ENCODE measurements around the gene ATG4B. TPM values are rescaled to one million over a fixed set of nuclear protein-coding genes. Genes with fewer than 3 reads are reported as not detected.

Gene ATG4B
- total RNA-seq, 1 experiment from 2014 or later = 78.0 TPM

DNA sequence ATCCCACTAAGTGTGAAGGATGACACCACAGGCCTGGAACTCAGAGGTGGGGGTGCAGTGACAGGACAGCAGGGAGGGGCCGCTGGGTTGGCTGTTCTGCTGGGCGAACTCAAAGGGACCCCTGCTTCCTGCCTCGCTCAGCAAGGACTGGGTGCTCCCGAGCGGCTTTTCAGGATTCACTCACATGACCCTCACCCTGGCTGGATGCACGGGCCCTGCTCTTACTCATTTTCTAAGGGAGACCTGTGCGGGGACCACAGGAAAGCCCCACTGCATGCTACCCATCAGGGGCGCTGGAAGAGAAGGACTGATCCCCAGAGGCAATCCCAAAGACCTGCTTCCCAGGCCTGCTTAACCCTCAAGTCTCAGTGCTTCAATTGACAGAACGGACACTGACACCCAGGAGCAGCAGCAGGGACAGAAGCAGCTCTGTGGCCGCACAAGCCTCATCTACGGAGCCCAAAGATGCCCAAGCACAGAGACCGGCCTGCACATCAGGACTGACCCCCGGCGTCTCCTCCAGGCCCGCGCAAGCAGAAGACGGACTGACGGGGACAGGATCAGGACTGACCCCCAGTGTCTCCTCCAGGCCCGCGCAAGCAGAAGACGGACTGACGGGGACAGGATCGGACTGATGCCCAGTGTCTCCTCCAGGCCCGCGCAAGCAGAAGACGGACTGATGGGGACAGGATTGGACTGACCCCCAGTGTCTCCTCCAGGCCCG lies 30.2 kb upstream of the ATG4B start:
- no peak overlapping the region for H3K4me3 ChIP-seq
- peaks cover 24% of the 10 kb centered on the region for H3K36me3 ChIP-seq
- no peak overlapping the region for H3K27ac ChIP-seq
- no peaks in the 10 kb centered on the region for H3K4me1 ChIP-seq
- H3K9me3 ChIP-seq (replicated peaks) = no peaks in the 10 kb centered on the region
- no peaks in the 10 kb centered on the region for H3K27me3 ChIP-seq
- DNase-seq = no peak

DNA sequence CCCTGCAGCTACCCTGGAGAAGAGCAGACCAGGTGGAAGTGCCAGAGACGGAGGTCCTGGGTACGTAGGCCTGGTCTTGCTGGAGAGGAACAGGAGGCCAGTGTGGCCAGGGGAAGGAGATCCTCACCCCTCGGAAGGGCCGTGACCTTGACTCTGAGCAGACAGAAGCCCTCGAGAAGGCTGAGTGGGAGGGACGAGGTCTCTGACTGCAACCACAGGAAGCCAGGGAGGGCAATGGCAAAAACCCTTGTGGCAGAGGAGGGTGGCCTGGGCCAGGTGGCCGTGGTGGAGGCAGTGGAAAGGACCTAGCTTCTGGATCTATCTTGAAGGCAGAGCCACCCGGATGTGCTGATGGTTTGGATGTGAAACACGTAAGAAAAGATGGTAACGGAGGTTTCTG lies 28.6 kb upstream of the ATG4B start:
- H3K4me1 ChIP-seq = no peaks in the 10 kb centered on the region
- DNase-seq = no peak
- H3K36me3 ChIP-seq = peaks cover 28% of the 10 kb centered on the region
- H3K9me3 ChIP-seq (replicated peaks) = no peaks in the 10 kb centered on the region
- H3K27ac ChIP-seq = no peak overlapping the region
- no peak overlapping the region for H3K4me3 ChIP-seq
- H3K27me3 ChIP-seq = no peaks in the 10 kb centered on the region

DNA sequence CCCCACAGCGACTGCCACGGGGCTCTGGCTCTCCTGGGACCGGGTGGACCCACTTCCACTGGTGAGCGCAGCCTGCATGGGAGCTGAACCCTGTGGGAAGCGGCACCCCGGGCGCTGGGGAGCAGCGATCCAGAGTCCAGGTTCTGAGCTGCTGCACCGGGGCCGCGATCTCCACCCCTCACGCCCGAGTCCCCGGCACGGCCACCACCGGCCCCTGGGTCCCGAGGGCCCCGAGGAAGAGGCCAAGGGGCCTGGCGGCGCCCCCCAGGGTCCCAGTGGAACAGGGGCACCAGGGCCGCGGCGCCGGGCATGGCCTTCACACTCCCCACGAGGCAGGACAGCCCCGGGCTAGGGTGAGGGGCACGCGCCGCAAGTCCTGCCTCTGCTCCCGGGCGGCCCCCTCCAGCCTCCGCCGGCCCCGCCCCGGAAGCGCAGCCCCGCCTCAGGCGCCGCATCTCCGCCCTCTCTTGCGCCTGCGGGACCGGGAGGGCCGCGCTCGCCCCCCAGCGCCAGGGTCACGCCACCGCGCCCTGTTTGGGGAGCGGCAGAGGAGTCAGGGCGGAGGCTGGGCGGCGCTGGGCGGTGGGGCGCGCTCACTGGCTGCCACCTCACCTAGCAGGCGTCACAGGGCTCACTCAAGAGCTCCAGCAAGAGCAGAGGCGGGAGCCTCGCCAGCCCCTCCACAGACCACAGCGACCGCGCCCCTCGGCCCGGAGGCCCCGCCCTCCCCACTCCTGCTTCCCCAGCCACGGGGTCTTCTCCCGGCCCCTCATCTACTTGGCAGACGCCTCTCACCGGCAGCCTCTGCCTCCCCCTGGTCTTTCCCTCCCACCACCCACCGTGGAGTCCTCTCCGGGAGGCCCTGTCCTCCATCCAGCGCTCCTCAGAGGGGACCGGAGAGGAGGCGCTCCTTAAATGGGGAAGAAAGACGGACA lies 27.4 kb upstream of the ATG4B start:
- H3K27ac ChIP-seq = no peak overlapping the region
- no peaks in the 10 kb centered on the region for H3K4me1 ChIP-seq
- no peak for DNase-seq
- H3K36me3 ChIP-seq = peaks cover 17% of the 10 kb centered on the region; the same call in 1 of the 2 replicates
- H3K27me3 ChIP-seq = no peaks in the 10 kb centered on the region
- H3K4me3 ChIP-seq = no peak overlapping the region
- H3K9me3 ChIP-seq (replicated peaks) = no peaks in the 10 kb centered on the region

DNA sequence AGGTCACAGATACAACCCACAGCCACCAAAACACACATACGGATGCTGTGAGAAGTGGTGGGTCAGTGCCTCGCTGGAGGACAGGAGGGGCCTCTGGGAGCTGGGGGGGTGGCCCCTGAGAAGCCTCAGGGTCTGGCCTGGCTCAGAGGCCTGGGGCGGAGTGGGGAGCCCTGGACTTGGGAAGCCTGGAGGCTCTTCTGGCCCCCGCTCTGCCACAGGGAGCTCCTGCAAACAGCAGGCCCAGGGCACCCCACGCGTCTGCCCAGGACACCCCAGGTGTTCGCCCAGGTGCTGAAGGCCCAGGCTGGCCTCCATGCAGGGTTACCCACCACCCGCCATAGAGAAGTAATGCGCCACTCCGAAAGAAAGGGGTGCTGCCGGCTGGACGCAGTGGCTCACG lies 26.4 kb upstream of the ATG4B start:
- Histone ChIP-seq H3K36me3 (peaks cover 10% of the 10 kb centered on the region; the same call in 1 of the 2 replicates), H3K4me3 (no peak overlapping the region), H3K9me3 (replicated peaks) (no peaks in the 10 kb centered on the region), H3K4me1 (no peaks in the 10 kb centered on the region), H3K27me3 (no peaks in the 10 kb centered on the region), H3K27ac (no peak overlapping the region)
- DNase-seq = no peak

DNA sequence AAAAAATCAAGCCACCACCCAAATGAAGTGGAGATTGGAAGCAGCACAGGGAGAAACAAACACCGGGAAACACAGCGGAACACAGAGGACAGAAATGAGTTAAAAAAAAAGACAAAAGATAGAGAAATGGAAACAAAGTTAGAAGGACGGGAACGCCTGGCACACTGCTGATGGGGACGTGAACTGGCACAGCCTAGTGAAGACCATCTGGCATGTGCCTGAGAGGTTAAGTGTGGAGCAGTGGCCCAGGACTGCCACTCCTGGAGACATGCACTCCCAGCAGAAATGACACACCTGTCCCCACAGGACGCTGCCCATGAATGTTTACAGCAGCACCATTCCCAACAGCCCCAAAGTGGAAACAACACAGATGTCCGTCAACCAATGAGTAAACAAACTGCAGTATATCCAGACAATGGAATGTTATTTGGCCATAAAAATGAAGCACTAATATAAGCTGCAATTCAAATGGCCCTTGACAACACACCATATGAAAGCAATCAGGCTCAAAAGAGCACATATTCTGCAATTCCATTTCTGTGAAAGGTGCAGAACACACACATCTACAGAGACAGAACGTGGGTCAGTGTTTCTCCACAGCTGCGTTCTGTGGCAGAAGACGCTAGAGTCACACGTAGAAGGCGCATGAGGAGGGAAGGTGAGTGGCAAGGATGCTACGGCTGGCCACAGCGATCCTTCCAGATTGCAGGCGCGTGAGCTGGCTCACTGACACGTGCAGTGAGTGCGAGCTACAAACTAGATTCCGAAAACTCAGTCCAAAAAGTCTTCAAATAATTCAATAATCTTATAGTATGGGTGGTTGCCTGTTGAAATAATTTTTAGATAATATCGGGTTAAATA lies 25.1 kb upstream of the ATG4B start:
- H3K4me3 ChIP-seq = no peak overlapping the region
- H3K27ac ChIP-seq = no peak overlapping the region
- peaks cover 14% of the 10 kb centered on the region; the same call in 1 of the 2 replicates for H3K36me3 ChIP-seq
- H3K27me3 ChIP-seq = no peaks in the 10 kb centered on the region
- no peak for DNase-seq
- no peaks in the 10 kb centered on the region for H3K9me3 ChIP-seq (replicated peaks)
- H3K4me1 ChIP-seq = no peaks in the 10 kb centered on the region

DNA sequence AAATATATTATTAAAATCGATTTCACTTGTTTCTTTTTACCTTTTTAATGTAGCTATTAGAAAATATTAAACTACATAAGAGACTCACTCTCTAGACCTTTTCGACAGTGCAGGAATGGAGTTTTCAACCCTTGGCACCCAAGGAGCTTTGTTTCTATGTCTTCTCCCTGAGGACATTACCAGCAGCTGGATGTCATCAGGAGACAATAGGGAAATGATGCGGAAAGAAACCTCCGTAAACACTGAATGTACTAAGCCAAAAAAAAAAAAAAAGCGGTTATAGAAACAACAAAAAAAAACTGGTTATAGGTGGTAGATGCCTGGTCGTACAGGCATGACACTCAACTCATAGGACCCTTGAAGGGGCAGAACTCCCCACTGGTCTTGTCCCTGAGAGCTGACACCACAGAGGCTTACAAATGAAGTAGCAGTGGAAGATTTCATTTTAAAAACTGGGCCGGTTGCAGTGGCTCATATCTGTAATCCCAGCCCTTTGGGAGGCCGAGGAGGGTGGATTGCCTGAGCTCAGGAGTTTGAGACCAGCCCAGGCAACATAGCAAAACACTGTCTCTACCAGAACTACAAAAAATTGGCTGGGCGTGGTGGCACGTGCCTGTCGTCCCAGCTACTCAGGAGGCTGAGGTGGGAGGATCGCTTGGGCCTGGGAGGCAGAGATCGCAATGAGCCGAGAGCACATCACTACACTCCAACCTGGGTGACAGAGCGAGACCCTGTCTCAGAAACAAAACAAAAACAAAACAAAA lies 24.3 kb upstream of the ATG4B start:
- no peaks in the 10 kb centered on the region for H3K9me3 ChIP-seq (replicated peaks)
- H3K27me3 ChIP-seq = no peaks in the 10 kb centered on the region
- no peaks in the 10 kb centered on the region for H3K4me1 ChIP-seq
- DNase-seq = no peak
- peaks cover 14% of the 10 kb centered on the region; the same call in 1 of the 2 replicates for H3K36me3 ChIP-seq
- no peak overlapping the region for H3K27ac ChIP-seq
- H3K4me3 ChIP-seq = no peak overlapping the region

DNA sequence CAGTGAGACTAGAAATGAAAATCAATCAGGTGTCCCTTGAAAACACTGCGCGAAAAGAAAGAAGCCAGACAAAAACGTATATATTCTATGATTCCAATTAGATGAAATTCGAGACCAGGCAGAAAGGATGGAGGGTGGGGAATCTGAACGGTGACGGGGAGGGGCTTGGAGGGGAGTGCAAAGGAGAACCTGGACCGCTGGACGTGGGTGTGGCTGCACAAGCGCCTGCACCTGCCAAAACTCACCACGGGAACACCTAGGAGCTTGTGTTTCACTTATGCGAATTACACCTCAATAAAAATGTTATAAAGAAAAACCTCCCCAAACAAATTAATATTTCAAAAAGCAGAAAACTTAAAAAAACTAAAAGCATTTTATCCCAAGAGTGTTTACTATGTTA lies 22.5 kb upstream of the ATG4B start:
- no peaks in the 10 kb centered on the region for H3K27me3 ChIP-seq
- peaks cover 13% of the 10 kb centered on the region; the same call in 1 of the 2 replicates for H3K36me3 ChIP-seq

DNA sequence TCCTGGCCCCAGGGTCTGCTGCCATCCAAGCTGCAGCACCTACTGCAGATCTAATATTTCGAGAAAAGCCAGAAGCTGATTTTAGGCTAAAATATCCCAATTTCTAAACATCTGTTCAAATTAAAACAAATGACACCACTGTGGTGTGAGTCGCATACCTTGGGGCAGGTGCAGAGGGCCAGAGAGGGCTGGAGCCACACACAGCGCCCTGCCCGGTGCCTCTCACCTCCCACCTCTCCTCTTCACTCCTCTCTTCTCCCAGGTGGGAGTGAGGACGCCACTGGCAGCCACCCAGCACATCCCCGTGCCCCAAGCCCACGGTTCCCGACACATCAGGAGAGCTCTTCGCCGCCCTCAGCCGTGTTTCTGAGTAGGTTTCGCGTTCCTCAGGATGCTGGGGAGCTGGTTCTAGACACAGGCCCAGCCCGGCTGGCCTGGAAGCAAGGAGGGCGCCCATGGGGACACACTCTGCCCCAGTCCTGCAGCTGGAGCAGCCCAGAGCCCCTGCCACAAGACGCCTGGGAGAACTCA lies 21.9 kb upstream of the ATG4B start:
- Histone ChIP-seq H3K27ac (no peak overlapping the region), H3K4me3 (no peak overlapping the region), H3K27me3 (no peaks in the 10 kb centered on the region), H3K4me1 (no peaks in the 10 kb centered on the region), H3K36me3 (peaks cover 11% of the 10 kb centered on the region; the same call in 1 of the 2 replicates), H3K9me3 (replicated peaks) (no peaks in the 10 kb centered on the region)
- no peak for DNase-seq

More for the DNA sequence above, 22.5 kb upstream of the ATG4B start:
- H3K4me1 ChIP-seq = no peaks in the 10 kb centered on the region
- H3K9me3 ChIP-seq (replicated peaks) = no peaks in the 10 kb centered on the region
- H3K27ac ChIP-seq = no peak overlapping the region
- DNase-seq = no peak
- no peak overlapping the region for H3K4me3 ChIP-seq

DNA sequence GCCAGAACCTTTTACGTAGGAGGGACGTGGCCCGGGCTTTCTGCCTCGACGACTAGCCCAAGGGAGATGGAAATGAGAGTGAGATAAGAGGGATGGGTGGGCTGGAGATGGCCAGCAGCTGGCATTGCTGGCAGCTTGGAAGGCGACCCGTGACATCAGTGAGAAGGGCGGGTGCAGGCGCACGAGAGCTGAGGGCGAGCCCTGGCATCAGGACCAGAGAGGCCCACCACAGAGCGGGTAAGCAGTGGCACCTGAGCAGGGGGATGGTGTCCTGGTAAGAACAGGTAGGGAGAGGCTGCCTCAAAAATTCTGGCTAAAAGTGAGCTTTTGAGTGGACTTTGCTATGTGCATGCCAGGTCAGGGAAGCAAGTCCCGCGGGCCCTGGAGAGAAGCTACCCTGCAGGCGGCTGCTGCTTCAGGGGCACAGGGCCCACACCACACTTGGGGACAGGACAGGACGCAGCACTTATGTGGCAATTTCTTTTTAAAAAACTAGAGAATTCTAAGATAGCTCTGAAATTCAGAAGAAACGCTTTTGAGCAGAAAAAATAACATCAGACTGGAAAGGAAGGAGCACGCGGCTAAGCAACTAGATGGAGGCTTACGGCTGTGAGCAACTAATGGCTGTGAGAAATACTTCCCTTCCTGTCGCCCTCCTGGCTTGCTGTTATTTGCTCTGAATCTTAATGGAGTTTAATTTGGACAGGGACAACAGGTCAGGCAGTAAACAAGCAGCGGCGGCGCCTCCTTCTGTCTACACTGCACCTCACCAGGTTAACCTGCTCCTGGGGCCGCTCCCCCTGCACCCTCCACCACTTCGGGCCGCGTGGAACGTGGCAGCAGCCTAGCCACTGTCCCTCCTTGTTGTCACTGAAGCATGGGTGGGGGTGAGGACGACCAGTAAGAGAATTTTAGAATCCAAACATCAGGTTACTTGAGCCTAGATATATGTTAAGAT lies 21.0 kb upstream of the ATG4B start:
- no peak for DNase-seq
- no peak overlapping the region for H3K27ac ChIP-seq
- H3K27me3 ChIP-seq = no peaks in the 10 kb centered on the region
- no peak overlapping the region for H3K4me3 ChIP-seq
- no peaks in the 10 kb centered on the region for H3K9me3 ChIP-seq (replicated peaks)
- H3K4me1 ChIP-seq = no peaks in the 10 kb centered on the region
- peaks cover 10% of the 10 kb centered on the region; the same call in 1 of the 2 replicates for H3K36me3 ChIP-seq

DNA sequence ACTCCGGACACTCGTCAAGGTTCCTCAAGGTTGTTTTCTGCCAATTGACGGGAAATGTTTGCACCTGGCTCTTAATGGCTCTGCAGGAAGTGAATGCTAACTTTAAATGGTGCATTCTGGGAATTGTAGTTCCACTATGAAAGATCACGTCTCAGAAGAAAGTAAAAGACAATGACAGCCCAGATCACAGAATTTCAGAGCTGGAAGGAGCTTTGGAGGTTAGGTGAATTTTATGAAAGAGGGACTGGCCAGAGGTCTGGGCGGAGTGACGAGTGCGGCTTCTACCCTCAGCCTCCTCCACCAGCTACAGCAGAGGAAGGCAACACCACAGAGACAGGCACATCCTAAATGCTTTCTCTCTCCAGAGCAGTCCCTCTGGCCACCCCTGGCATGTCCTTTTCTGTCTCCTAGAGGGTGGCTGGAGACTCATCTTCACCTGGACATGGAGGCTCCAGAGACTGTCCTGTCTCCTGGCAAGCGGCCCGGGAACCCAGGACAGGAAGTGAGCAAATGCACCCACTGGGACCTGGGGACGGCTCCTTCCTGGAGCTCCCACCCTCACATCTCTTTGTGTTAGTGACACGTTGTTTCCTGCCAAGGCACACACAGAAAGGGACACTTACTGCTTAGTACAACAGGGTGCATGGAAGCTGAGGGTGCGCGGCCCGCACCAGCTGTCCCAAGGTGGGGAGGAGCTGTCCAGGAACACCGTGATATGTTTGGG lies 19.9 kb upstream of the ATG4B start:
- Histone ChIP-seq H3K9me3 (replicated peaks) (no peaks in the 10 kb centered on the region), H3K4me3 (no peak overlapping the region), H3K27me3 (no peaks in the 10 kb centered on the region), H3K27ac (no peak overlapping the region), H3K36me3 (peaks cover 11% of the 10 kb centered on the region; the same call in 1 of the 2 replicates), H3K4me1 (no peaks in the 10 kb centered on the region)
- DNase-seq = peak in 1 of 2 experiments; percentile 24

DNA sequence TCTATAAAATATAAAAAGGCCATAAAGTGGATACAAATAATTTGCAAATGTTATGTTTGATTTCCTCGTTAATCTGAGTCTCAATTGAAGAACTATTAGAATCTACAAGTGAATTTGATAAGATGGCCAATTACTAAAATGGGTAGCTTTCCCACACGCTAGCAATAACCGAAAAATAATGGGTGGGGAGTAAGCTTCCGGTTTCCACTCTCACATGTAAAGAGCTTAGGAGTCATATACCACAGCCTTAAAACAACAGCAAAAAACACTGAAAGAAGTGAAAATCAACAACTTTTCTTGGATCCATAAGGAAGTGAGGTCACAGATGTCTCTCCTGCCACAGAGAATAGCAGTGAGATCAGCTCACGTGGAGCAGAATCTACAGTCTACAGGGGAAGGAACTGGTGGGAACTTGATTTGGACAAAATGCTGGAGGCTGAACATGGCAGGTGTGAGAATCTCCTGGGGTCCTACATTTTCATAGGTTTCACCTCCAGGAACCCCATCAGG lies 19.1 kb upstream of the ATG4B start:
- peaks cover 15% of the 10 kb centered on the region; the same call in 1 of the 2 replicates for H3K36me3 ChIP-seq
- H3K27ac ChIP-seq = no peak overlapping the region
- H3K9me3 ChIP-seq (replicated peaks) = no peaks in the 10 kb centered on the region
- no peaks in the 10 kb centered on the region for H3K4me1 ChIP-seq
- H3K27me3 ChIP-seq = no peaks in the 10 kb centered on the region
- no peak overlapping the region for H3K4me3 ChIP-seq
- no peak for DNase-seq

DNA sequence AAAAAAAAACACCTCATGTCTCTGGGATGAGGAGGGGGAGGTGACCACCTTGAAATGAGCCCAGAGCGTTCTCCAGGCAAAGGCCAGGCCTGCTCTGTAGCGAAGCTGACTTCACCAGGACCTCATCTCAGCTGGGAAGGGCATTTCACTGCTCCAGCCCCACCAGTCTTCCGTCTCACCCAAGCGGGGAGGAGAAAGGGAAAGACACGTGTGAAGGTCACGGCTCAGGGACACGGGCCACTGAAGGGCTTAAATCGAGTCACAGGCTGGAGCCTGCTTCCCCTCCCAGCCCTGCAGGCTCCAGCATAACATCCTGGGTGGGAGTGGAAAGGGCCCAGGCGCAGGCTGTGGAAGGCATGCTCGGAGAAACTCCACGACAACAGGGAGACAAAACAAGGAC lies 18.7 kb upstream of the ATG4B start:
- Histone ChIP-seq H3K4me3 (no peak overlapping the region), H3K9me3 (replicated peaks) (no peaks in the 10 kb centered on the region), H3K27me3 (no peaks in the 10 kb centered on the region), H3K27ac (no peak overlapping the region), H3K36me3 (peaks cover 18% of the 10 kb centered on the region), H3K4me1 (no peaks in the 10 kb centered on the region)
- no peak for DNase-seq

Data from SJCRH30 (cell line).